ENCODE results near the gene ST8SIA2. TPM values are rescaled to one million over a fixed set of nuclear protein-coding genes. Genes with fewer than 3 reads are reported as not detected.

The ST8SIA2 gene, protein sequence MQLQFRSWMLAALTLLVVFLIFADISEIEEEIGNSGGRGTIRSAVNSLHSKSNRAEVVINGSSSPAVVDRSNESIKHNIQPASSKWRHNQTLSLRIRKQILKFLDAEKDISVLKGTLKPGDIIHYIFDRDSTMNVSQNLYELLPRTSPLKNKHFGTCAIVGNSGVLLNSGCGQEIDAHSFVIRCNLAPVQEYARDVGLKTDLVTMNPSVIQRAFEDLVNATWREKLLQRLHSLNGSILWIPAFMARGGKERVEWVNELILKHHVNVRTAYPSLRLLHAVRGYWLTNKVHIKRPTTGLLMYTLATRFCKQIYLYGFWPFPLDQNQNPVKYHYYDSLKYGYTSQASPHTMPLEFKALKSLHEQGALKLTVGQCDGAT
- polyA plus RNA-seq (2012; rRNA removed): 0.05 and 0.16 TPM in 2 replicates
- 0.06 and 0.21 TPM in 2 replicates for polyA plus RNA-seq (2012; cell fraction: cytosol; rRNA removed)
- 0.04 and 0.06 TPM in 2 replicates for polyA plus RNA-seq (2012; cell fraction: nucleus; rRNA removed)

- TF ChIP-seq GATA2 (CRISPR knock-in tag; IDR thresholded peaks at IDR 0.05): peak; percentile 21; the same call in 1 of the 2 replicates
- no peak for TF ChIP-seq NRF1 (IDR thresholded peaks at IDR 0.05; ENCODE audit: low read depth, low read length)
- ChIA-PET POLR2A (interaction anchor here (1.5 kb wide), 1 partner anchor 16 kb away, joined by 3 read pairs; no protein-coding TSS in a partner anchor), CTCF (interaction anchor here (0.6 to 2.1 kb wide), 10 partner anchors 8 to 321 kb away, joined by 3 to 15 read pairs (median 4); no protein-coding TSS in a partner anchor)
- WGBS (ENCODE audit: low lambda C conversion rate): 17% methylated on average over 52 of the region's 78 CpGs
- H3K27ac ChIP-seq (ENCODE audit: low read depth in 2 of 2, low read length in 1 of 2): no peak within 1 kb of the TSS
- no peaks in the 10 kb centered on the region; a peak in 1 of 4 replicates for H3K4me1 ChIP-seq (ENCODE audit: control insufficient read depth in 1 of 2, insufficient read depth in 2 of 2, low read depth in 1 of 2, low read length in 1 of 2)
- H3K36me3 ChIP-seq (replicated peaks in 1 of 2; ENCODE audit: control insufficient read depth in 1 of 2, insufficient read depth in 2 of 2, low read length in 1 of 2): no peaks in the 10 kb centered on the region
- H2AFZ ChIP-seq (ENCODE audit: low read depth): no peak within 1 kb of the TSS
- H3K4me3 ChIP-seq (ENCODE audit: low read depth in 2 of 2, low read length in 1 of 2): peak within 1 kb of the TSS in 1 of 2 experiments; percentile 43; a peak in 2 of 4 replicates
- H4K20me1 ChIP-seq (ENCODE audit: insufficient read depth): no peaks in the 10 kb centered on the region
- H3K79me2 ChIP-seq (ENCODE audit: insufficient read depth): no peaks in the 10 kb centered on the region
- no peak within 1 kb of the TSS for H3K9ac ChIP-seq
- no peaks in the 10 kb centered on the region for H3K9me2 ChIP-seq
- H3K4me2 ChIP-seq: no peak within 1 kb of the TSS
- no peaks in the 10 kb centered on the region for H3F3A ChIP-seq (replicated peaks; ENCODE audit: insufficient read depth)
- no peaks in the 10 kb centered on the region for H3K27me3 ChIP-seq (ENCODE audit: insufficient read depth)
- DNase-seq: peak; percentile 90
- no peaks in the 10 kb centered on the region for H3K9me3 ChIP-seq
Measured at GRCh38 chr15:92393071-92393979, at the start of gene ST8SIA2. ST8SIA2 (plus strand) TSS chr15:92393881; CDS start chr15:92394065, 184 bp downstream.

GRCh38 chr15:92343924-92344643, 49.6 kb upstream of the ST8SIA2 start:
- H3K4me1 ChIP-seq (ENCODE audit: control insufficient read depth in 1 of 2, insufficient read depth in 2 of 2, low read depth in 1 of 2, low read length in 1 of 2): peaks cover 0 to 2% of the 10 kb centered on the region in 2 experiments; a peak in 1 of 4 replicates
- H3K79me2 ChIP-seq (ENCODE audit: insufficient read depth): no peaks in the 10 kb centered on the region
- DNase-seq: no peak
- 26% methylated on average over 12 of the region's 17 CpGs for WGBS (ENCODE audit: low lambda C conversion rate)
- H3K4me2 ChIP-seq: no peak overlapping the region
- H3K9me3 ChIP-seq: no peaks in the 10 kb centered on the region
- H3K36me3 ChIP-seq (replicated peaks in 1 of 2; ENCODE audit: control insufficient read depth in 1 of 2, insufficient read depth in 2 of 2, low read length in 1 of 2): no peaks in the 10 kb centered on the region
- no peak overlapping the region for H3K4me3 ChIP-seq (ENCODE audit: low read depth in 2 of 2, low read length in 1 of 2)
- H4K20me1 ChIP-seq (ENCODE audit: insufficient read depth): no peaks in the 10 kb centered on the region
- POLR2A ChIA-PET: no interaction called here
- CTCF ChIA-PET: interaction anchor here (1.8 kb wide), 1 partner anchor 21 kb away, joined by 4 read pairs; no protein-coding TSS in a partner anchor
- TF ChIP-seq TEAD4 (IDR thresholded peaks at IDR 0.05; ENCODE audit: borderline replicate concordance, insufficient read depth): no peak
- TF ChIP-seq, protein P1, sequence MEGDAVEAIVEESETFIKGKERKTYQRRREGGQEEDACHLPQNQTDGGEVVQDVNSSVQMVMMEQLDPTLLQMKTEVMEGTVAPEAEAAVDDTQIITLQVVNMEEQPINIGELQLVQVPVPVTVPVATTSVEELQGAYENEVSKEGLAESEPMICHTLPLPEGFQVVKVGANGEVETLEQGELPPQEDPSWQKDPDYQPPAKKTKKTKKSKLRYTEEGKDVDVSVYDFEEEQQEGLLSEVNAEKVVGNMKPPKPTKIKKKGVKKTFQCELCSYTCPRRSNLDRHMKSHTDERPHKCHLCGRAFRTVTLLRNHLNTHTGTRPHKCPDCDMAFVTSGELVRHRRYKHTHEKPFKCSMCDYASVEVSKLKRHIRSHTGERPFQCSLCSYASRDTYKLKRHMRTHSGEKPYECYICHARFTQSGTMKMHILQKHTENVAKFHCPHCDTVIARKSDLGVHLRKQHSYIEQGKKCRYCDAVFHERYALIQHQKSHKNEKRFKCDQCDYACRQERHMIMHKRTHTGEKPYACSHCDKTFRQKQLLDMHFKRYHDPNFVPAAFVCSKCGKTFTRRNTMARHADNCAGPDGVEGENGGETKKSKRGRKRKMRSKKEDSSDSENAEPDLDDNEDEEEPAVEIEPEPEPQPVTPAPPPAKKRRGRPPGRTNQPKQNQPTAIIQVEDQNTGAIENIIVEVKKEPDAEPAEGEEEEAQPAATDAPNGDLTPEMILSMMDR (IDR thresholded peaks at IDR 0.05): no peak
- TF ChIP-seq, protein P2, sequence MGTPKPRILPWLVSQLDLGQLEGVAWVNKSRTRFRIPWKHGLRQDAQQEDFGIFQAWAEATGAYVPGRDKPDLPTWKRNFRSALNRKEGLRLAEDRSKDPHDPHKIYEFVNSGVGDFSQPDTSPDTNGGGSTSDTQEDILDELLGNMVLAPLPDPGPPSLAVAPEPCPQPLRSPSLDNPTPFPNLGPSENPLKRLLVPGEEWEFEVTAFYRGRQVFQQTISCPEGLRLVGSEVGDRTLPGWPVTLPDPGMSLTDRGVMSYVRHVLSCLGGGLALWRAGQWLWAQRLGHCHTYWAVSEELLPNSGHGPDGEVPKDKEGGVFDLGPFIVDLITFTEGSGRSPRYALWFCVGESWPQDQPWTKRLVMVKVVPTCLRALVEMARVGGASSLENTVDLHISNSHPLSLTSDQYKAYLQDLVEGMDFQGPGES (IDR thresholded peaks at IDR 0.05; ENCODE audit: low read depth, low read length): no peak
- no peak overlapping the region for H3K9ac ChIP-seq
- no peaks in the 10 kb centered on the region for H3K9me2 ChIP-seq
- H3K27ac ChIP-seq (ENCODE audit: low read depth in 2 of 2, low read length in 1 of 2): no peak overlapping the region
- no peaks in the 10 kb centered on the region for H3F3A ChIP-seq (replicated peaks; ENCODE audit: insufficient read depth)
- no peaks in the 10 kb centered on the region for H3K27me3 ChIP-seq (ENCODE audit: insufficient read depth)
- no peak overlapping the region for H2AFZ ChIP-seq (ENCODE audit: low read depth)
